H9 (cell line): ENCODE data around the gene RASGRF2. TPM values are rescaled to one million over a fixed set of nuclear protein-coding genes. Genes with fewer than 3 reads are reported as not detected.

ENCODE experiments used
- DNase-seq: peaks from one replicate; pipeline ENCODE4 v3.0.0-alpha.2; 2017
- H2AFZ ChIP-seq: one replicate; pipeline ENCODE4 v1.6.1; 2013; ENCODE audit warnings: mild to moderate bottlenecking, low read length, control low read depth, moderate library complexity
- H2AK5ac ChIP-seq: 2 replicates; pipeline ENCODE4 v1.6.1; 2013; ENCODE audit warnings: low read length, control low read depth, mixed read lengths; ENCODE audit not compliant: insufficient read length
- H2BK120ac ChIP-seq: one replicate; pipeline ENCODE4 v1.6.1; 2013; ENCODE audit warnings: low read depth, mild to moderate bottlenecking, low read length, control low read depth, inconsistent platforms; ENCODE audit not compliant: poor library complexity, severe bottlenecking
- H2BK12ac ChIP-seq: 2 replicates; pipeline ENCODE4 v1.6.1; 2013; ENCODE audit warnings: low read length, control low read depth, mixed read lengths, low read depth; ENCODE audit not compliant: insufficient read length
- H2BK15ac ChIP-seq: 2 replicates; pipeline ENCODE4 v1.6.1; 2013; ENCODE audit warnings: low read depth, low read length, control low read depth
- H2BK20ac ChIP-seq: one replicate; pipeline ENCODE4 v1.6.1; 2013; ENCODE audit warnings: low read depth, mild to moderate bottlenecking, low read length, control low read depth, inconsistent platforms; ENCODE audit not compliant: poor library complexity, severe bottlenecking
- H2BK5ac ChIP-seq: 2 replicates; pipeline ENCODE4 v1.6.1; 2013; ENCODE audit warnings: low read length, control low read depth, mixed read lengths; ENCODE audit not compliant: insufficient read length
- H3K14ac ChIP-seq: 2 replicates; pipeline ENCODE4 v1.6.1; 2013; ENCODE audit warnings: low read length, control low read depth; ENCODE audit not compliant: insufficient read depth
- H3K18ac ChIP-seq: 2 replicates; pipeline ENCODE4 v1.6.1; 2013; ENCODE audit warnings: low read depth, mild to moderate bottlenecking, mixed read lengths, low read length, control low read depth; ENCODE audit not compliant: insufficient read length
- H3K23ac ChIP-seq: 2 replicates; pipeline ENCODE4 v1.6.1; 2013; ENCODE audit warnings: low read length, control low read depth, mixed read lengths, low read depth; ENCODE audit not compliant: insufficient read length
- H3K23me2 ChIP-seq: 2 replicates; pipeline ENCODE4 v1.6.1; 2013; ENCODE audit warnings: low read depth, mild to moderate bottlenecking, mixed read lengths, low read length, control low read depth; ENCODE audit not compliant: insufficient read length, poor library complexity, severe bottlenecking
- H3K27ac ChIP-seq: 2 replicates; pipeline ENCODE4 v1.5.1; 2013; ENCODE audit warnings: low read length, control low read depth, mixed read lengths, low read depth; ENCODE audit not compliant: insufficient read length
- H3K27me3 ChIP-seq: 2 replicates; pipeline ENCODE4 v1.6.1; 2013; ENCODE audit warnings: low read length, control low read depth, inconsistent platforms; ENCODE audit not compliant: insufficient read depth
- H3K4ac ChIP-seq: 2 replicates; pipeline ENCODE4 v1.6.1; 2013; ENCODE audit warnings: low read depth, mild to moderate bottlenecking, control low read depth, inconsistent platforms, low read length, moderate library complexity
- H3K4me1 ChIP-seq: 2 replicates; pipeline ENCODE4 v1.6.1; 2013; ENCODE audit warnings: low read length, control low read depth, inconsistent platforms; ENCODE audit not compliant: insufficient read depth
- H3K4me2 ChIP-seq: 2 replicates; pipeline ENCODE4 v1.6.1; 2013; ENCODE audit warnings: low read length, control low read depth, mixed read lengths; ENCODE audit not compliant: insufficient read length, insufficient read depth
- H3K56ac ChIP-seq: 2 replicates; pipeline ENCODE4 v1.6.1; 2013; ENCODE audit warnings: low read depth, mild to moderate bottlenecking, mixed read lengths, low read length, control low read depth; ENCODE audit not compliant: insufficient read length
- H3K79me1 ChIP-seq: 2 replicates; pipeline ENCODE4 v1.6.1; 2013; ENCODE audit warnings: low read depth, mild to moderate bottlenecking, moderate library complexity, low read length, control low read depth, inconsistent platforms; ENCODE audit not compliant: insufficient read depth, poor library complexity, severe bottlenecking
- H3K79me2 ChIP-seq: 2 replicates; pipeline ENCODE4 v1.6.1; 2013; ENCODE audit warnings: low read length, control low read depth, inconsistent platforms; ENCODE audit not compliant: insufficient read depth
- H3K9ac ChIP-seq: 2 replicates; pipeline ENCODE4 v1.6.1; 2013; ENCODE audit warnings: low read length, control low read depth, mixed read lengths; ENCODE audit not compliant: insufficient read length; ENCODE audit errors: extremely low read depth
- H3K9me3 ChIP-seq: one replicate; pipeline ENCODE4 v1.6.1; 2013; ENCODE audit warnings: low read depth, low read length, inconsistent platforms; ENCODE audit not compliant: control insufficient read depth
- H3T11ph ChIP-seq: one replicate; pipeline ENCODE4 v1.6.1; 2013; ENCODE audit warnings: mild to moderate bottlenecking, low read length, control low read depth, inconsistent platforms
- H4K20me1 ChIP-seq: one replicate; pipeline ENCODE4 v1.6.1; 2013; ENCODE audit not compliant: control insufficient read depth, insufficient read length, insufficient read depth
- H4K5ac ChIP-seq: 2 replicates; pipeline ENCODE4 v1.6.1; 2013; ENCODE audit warnings: low read depth, mild to moderate bottlenecking, mixed read lengths, low read length, control low read depth; ENCODE audit not compliant: insufficient read length
- H4K8ac ChIP-seq: replicated peaks from 2 replicates; pipeline ENCODE4 v1.6.1; 2013; ENCODE audit warnings: low read length, control low read depth, mixed read lengths, low read depth; ENCODE audit not compliant: insufficient read length
- H4K91ac ChIP-seq: 2 replicates; pipeline ENCODE4 v1.6.1; 2013; ENCODE audit warnings: low read depth, mild to moderate bottlenecking, moderate library complexity, mixed read lengths, low read length, control low read depth; ENCODE audit not compliant: insufficient read length
- H3K27ac Mint-ChIP-seq, 3 experiments: 2 replicates in 2 of 3; 3 replicates in 1 of 3; pipeline ENCODE4 v1.8.0; 2020 to 2021; ENCODE audit warnings: mixed read lengths in 3 of 3, mild to moderate bottlenecking in 1 of 3, moderate library complexity in 1 of 3
- H3K27me3 Mint-ChIP-seq: 2 replicates; pipeline ENCODE4 v1.8.0; 2021; ENCODE audit warnings: low read depth, mild to moderate bottlenecking, moderate library complexity, mixed read lengths
- H3K36me3 Mint-ChIP-seq, 3 experiments: 2 replicates in 2 of 3; 3 replicates in 1 of 3; pipeline ENCODE4 v1.8.0; 2020 to 2021; ENCODE audit warnings: low read depth in 3 of 3, mixed read lengths in 3 of 3; ENCODE audit not compliant: insufficient read depth in 1 of 3
- H3K4me1 Mint-ChIP-seq, 2 experiments: 2 replicates each; pipeline ENCODE4 v1.8.0; 2020; ENCODE audit warnings: mixed read lengths in 2 of 2
- H3K4me3 Mint-ChIP-seq, 2 experiments: 2 replicates in 1 of 2; 3 replicates in 1 of 2; pipeline ENCODE4 v1.8.0; 2020 to 2021; ENCODE audit warnings: mild to moderate bottlenecking in 2 of 2, mixed read lengths in 2 of 2, moderate library complexity in 1 of 2
- H3K9me3 Mint-ChIP-seq, 2 experiments: 2 replicates in 1 of 2; 3 replicates in 1 of 2; pipeline ENCODE4 v1.8.0; 2020; ENCODE audit warnings: mild to moderate bottlenecking in 2 of 2, mixed read lengths in 2 of 2, moderate library complexity in 1 of 2
- CTCF ChIP-seq: fragments of 200-600 bp; sonication (generic); conservative IDR thresholded peaks from 3 replicates; pipeline ENCODE4 v1.8.0; 2021; ENCODE audit warnings: antibody characterized with exemption, mild to moderate bottlenecking
- WGBS: extraction: QIAGEN DNeasy Blood & Tissue Kit; methylation state at CpG from one replicate; pipeline ENCODE4 v1.1.7; 2013; ENCODE audit warnings: missing lambda C conversion rate, low lambda C conversion rate, mixed read lengths; ENCODE audit not compliant: insufficient read length; ENCODE audit errors: extremely low coverage; 5-methylcytosine and 5-hydroxymethylcytosine counted together
- total RNA-seq: library from RNA; stranded (reverse); gene quantifications from 2 replicates; pipeline ENCODE4 v1.2.1, GENCODE V29; 2021

RASGRF2 gene
- total RNA-seq, 1 experiment from 2014 or later = 13.5 TPM

DNA sequence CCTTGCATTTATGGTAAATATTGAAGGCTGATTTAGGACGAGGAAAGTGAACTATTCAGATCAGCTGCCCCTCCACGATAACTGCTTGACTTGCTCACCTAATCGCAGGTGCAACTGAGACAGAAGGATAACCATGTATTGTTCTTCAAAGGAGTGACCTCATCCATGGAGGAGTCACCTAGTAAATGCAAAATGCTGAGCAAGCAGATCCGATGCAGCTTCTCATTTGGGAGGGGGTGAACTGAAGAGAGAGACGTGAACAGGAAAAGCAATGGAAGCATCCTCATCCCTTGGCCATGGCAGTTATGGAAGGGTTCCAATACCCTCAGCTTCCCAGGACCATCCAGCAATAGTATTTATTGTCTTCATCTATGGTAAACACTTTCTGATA lies 47.5 kb downstream of the RASGRF2 start:
- DNase-seq = no peak
- H3K9me3 ChIP-seq = no peaks in the 10 kb centered on the region
- no peak overlapping the region for H4K91ac ChIP-seq
- H2BK5ac ChIP-seq = no peak overlapping the region
- no peak overlapping the region for H4K5ac ChIP-seq
- H2BK120ac ChIP-seq = no peak overlapping the region
- no peaks in the 10 kb centered on the region for H3K23me2 ChIP-seq
- no peak overlapping the region for H2BK15ac ChIP-seq
- no peak overlapping the region for H3K14ac ChIP-seq
- no peak overlapping the region for H3T11ph ChIP-seq
- no peaks in the 10 kb centered on the region for H3K27me3 ChIP-seq
- Mint-ChIP-seq H3K4me3 (no peak overlapping the region), H3K27me3 (no peaks in the 10 kb centered on the region), H3K4me1 (peaks cover 9 to 11% of the 10 kb centered on the region in 2 experiments), H3K27ac (no peak overlapping the region), H3K9me3 (no peaks in the 10 kb centered on the region), H3K36me3 (no peaks in the 10 kb centered on the region; a peak in 2 of 7 replicates)
- H3K79me2 ChIP-seq = peaks cover 5% of the 10 kb centered on the region; the same call in 1 of the 2 replicates
- H3K4me2 ChIP-seq = no peak overlapping the region
- WGBS = no CpG with 5 or more reads among the region's 5 CpGs
- no peak overlapping the region for H2AFZ ChIP-seq
- H4K20me1 ChIP-seq = no peaks in the 10 kb centered on the region
- no peak for TF ChIP-seq CTCF
- no peak overlapping the region for H2BK12ac ChIP-seq
- no peak overlapping the region for H3K4ac ChIP-seq
- no peaks in the 10 kb centered on the region for H3K79me1 ChIP-seq
- H3K9ac ChIP-seq = no peak overlapping the region
- no peak overlapping the region for H2BK20ac ChIP-seq
- H3K27ac ChIP-seq = no peak overlapping the region
- no peak overlapping the region for H3K18ac ChIP-seq
- no peak overlapping the region for H3K56ac ChIP-seq
- H3K4me1 ChIP-seq = peaks cover 4% of the 10 kb centered on the region; the same call in 1 of the 2 replicates
- H3K23ac ChIP-seq = no peak overlapping the region
- H2AK5ac ChIP-seq = no peak overlapping the region
- no peak overlapping the region for H4K8ac ChIP-seq
